GM18520 (cell line): ENCODE data around the gene FAM83B.
"Not testable (repeated sequence)": the region's sequence is repeated elsewhere in the genome, so short reads cannot be mapped to it uniquely, and the experiment has no call there.

ENCODE experiments used
- ATAC-seq: cut with Tn5 transposase; IDR thresholded peaks from one replicate; pipeline ENCODE4 v1.9.1; 2021; ENCODE audit not compliant: unreplicated experiment

The FAM83B gene

DNA sequence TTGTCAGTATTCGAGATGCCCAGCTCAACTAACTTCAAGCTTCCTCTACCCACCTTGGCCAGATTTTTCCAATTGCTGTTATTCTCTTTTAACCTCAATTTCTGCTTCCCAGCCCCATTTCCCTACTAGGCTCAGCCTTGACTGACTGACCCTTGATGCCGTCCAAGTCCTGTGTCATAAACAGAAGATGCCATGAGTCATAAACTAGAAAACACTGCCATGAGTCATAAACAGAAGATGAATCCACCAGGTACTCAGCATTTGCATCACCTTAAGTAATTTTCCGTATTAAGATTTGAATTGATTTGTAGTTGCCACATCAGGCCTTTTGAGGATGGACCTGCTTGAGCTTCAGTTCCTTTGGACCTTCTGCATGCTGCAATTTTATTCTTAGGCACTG is 123.8 kb downstream of the FAM83B start:
- no peak for ATAC-seq

DNA sequence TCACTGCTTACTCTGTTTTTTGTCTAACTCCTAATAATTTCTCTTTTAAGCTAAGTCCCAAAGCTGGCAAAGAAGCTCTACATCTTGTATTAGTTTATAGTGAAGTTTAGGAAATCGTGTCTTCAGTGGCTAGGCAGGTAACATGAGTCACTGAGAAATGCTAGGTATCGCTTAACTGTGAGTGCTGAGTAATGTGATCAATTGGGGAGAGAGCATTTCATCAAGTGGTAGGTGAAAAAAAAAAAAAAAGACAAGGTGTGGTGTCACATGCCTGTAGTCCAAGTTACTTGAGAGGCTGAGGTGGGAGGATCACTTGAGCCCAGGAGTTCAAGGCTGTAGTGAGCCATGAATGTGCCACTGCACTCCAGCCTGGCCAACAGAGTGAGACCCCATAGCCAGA is 125.3 kb downstream of the FAM83B start:
- ATAC-seq, result no peak

DNA sequence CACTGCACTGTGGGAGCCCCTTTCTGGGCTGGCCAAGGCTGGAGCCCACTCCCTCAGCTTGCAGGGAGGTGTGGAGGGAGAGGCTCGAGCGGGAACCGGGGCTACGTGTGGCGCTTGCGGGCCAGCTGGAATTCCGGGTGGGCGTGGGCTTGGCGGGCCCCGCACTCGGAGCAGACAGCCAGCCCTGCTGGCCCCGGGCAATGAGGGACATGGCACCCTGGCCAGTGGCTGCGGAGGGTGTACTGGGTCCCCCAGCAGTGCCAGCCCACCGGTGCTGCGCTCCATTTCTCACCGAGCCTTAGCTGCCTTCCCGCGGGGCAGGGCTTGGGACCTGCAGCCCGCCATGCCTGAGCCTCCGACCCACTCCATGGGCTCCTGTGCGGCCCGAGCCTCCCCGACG is 132.6 kb downstream of the FAM83B start:
- not testable (repeated sequence) for ATAC-seq

- no peak for ATAC-seq
Observed at GRCh38 chr6:54980511-54981275, 134.1 kb downstream of the FAM83B start.

DNA sequence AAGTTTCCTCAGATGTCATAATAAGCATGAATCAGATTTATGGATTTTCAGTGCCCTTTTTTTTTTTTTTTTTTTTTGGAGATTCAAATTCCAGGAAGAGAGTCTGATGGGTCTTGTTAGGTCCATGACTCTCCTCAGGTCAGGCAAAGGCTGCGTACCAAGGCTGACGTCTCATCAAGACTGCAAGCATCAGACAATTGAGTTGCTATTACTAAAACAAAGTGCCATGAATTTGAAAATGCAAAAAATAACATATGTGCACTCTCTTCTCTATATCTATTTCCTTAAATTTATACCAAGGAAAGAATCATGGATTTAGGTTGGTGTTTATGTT is 134.7 kb downstream of the FAM83B start:
- ATAC-seq, result no peak

- no peak for ATAC-seq
Observed at GRCh38 chr6:54981647-54982046, 135.1 kb downstream of the FAM83B start.

DNA sequence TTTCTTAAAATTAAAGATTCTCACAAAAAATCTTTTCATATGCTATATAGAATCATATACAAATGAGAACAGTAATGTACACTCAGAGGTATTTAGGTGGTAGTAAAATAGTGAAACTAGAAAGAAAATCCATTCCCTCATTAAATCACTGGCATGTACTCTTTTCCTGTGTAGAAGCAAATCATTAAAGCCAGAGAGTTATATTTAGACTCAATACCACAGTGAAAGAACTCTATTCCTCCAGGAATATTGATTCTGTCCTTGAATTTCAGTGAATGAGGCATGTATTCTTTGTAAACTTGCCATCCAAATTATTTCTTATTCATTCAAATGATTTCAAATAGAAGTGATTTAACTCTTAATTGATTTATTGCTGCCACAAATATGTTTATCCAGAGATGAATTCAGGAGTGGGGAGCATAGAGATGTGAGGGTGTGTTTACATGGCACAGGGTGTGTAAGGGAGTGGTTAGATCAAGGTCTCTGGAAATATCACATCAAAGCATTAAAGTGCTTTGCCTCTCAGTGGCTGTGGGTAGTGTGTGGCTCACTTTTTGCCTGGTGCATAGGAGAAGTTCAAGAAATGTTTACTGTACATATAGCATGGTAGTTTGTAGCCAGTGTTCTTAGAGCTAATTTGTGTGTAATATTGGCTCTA is 141.2 kb downstream of the FAM83B start:
- ATAC-seq, result no peak

DNA sequence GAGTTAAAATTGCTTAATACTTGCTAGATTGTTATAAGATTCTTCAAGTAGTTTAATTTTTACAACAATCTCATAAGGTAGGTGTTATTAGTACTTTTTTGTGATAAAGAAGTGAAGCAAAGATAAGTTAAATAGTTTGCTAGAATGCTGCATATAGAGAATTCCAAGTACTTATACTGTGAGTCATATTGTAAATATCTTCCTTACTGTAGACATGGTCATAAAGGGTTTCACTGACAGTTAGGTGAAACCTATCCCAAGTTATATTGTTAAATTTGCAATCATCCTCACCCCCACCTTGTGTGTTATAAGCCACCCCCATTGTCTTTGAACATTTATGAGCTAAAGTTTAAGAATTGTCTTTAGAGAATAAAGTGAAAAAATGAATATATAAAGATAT is 142.0 kb downstream of the FAM83B start:
- no peak for ATAC-seq

DNA sequence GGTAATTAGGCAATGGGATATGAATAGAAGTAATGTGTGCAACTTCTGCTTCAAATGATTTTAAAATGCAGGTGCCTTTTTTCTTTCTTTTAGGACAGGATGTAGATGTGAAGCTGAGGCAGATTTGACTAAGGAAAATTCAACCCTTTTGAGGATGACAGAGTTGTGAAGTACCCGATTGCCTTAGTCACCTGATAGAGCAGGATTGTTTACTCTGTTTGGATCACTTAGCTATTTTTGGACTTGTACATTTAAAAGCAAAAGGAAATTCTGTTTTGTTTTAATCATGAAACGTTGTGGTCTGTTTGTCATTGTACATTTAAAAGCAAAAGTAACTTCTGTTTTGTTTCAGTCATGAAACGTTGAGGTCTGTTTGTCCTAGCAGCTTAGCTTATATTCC is 143.4 kb downstream of the FAM83B start:
- no peak for ATAC-seq
